ENCODE results near the gene SDHB. TPM values are rescaled to one million over a fixed set of nuclear protein-coding genes. Genes with fewer than 3 reads are reported as not detected.

The SDHB gene
- total and polyA plus RNA-seq, 2 donors from 2014 or later, result 92.0 to 313 TPM

- TF ChIP-seq, protein P1, sequence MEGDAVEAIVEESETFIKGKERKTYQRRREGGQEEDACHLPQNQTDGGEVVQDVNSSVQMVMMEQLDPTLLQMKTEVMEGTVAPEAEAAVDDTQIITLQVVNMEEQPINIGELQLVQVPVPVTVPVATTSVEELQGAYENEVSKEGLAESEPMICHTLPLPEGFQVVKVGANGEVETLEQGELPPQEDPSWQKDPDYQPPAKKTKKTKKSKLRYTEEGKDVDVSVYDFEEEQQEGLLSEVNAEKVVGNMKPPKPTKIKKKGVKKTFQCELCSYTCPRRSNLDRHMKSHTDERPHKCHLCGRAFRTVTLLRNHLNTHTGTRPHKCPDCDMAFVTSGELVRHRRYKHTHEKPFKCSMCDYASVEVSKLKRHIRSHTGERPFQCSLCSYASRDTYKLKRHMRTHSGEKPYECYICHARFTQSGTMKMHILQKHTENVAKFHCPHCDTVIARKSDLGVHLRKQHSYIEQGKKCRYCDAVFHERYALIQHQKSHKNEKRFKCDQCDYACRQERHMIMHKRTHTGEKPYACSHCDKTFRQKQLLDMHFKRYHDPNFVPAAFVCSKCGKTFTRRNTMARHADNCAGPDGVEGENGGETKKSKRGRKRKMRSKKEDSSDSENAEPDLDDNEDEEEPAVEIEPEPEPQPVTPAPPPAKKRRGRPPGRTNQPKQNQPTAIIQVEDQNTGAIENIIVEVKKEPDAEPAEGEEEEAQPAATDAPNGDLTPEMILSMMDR (IDR thresholded peaks at IDR 0.05; ENCODE audit: borderline replicate concordance, extremely low read depth, insufficient read depth), result no peak
- Histone ChIP-seq H3K4me3 (ENCODE audit: low read length in 3 of 3) (no peak overlapping the region), H3K36me3 (ENCODE audit: control insufficient read depth in 2 of 3, insufficient read depth in 3 of 3, low read length in 3 of 3) (no peaks in the 10 kb centered on the region), H3K27me3 (ENCODE audit: control insufficient read depth, insufficient read depth, low read length) (no peaks in the 10 kb centered on the region), H3K27ac (ENCODE audit: low read depth in 2 of 2, low read length in 2 of 2) (no peak overlapping the region), H3K9me3 (ENCODE audit: control insufficient read depth in 2 of 3, insufficient read depth in 1 of 3, low read length in 3 of 3) (no peaks in the 10 kb centered on the region), H3K9ac (ENCODE audit: low read length in 3 of 3) (no peak overlapping the region), H3K4me1 (ENCODE audit: control insufficient read depth in 2 of 3, insufficient read depth in 2 of 3, low read depth in 1 of 3, low read length in 3 of 3) (peaks cover 0 to 6% (median 0%) of the 10 kb centered on the region in 3 donors)
- intact Hi-C loops (cut with DNase I), result no loop called here
- FAIRE-seq (no peak), DNase-seq (no peak)
Measured at GRCh38 chr1:17093822-17094393, 40.1 kb upstream of the SDHB start.

DNA sequence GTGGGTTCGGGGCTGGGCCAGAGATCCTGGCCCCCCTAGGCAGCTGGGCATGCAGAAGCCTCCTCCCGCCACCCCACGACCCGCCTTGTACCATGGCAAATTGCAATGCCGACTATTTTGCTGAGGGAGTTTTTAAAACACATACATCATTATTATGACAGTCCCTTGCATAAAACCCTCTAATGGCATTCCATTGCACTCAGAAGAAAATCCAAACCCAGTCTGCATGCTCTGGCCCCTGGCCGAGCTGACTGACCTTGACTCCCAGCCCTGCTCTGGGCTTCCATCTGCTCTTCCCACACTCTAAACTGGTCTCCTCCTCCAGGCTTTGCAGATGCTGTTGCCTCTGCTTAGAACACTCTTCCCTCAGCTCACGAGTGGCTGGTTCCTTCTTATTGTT lies 37.4 kb upstream of the SDHB start:
- intact Hi-C loops (cut with DNase I), result no loop called here

GRCh38 chr1:17089506-17089905 lies 35.7 kb upstream of the SDHB start:
- no peaks in the 10 kb centered on the region for H3K9me3 ChIP-seq (ENCODE audit: control insufficient read depth in 2 of 3, insufficient read depth in 1 of 3, low read length in 3 of 3)
- no peak overlapping the region for H3K9ac ChIP-seq (ENCODE audit: low read length in 3 of 3)
- TF ChIP-seq, protein P1 (IDR thresholded peaks at IDR 0.05; ENCODE audit: borderline replicate concordance, extremely low read depth, insufficient read depth), result no peak
- intact Hi-C loops (cut with DNase I), result no loop called here
- H3K27ac ChIP-seq (ENCODE audit: low read depth in 2 of 2, low read length in 2 of 2), result no peak overlapping the region
- no peaks in the 10 kb centered on the region for H3K36me3 ChIP-seq (ENCODE audit: control insufficient read depth in 2 of 3, insufficient read depth in 3 of 3, low read length in 3 of 3)
- DNase-seq (no peak), FAIRE-seq (no peak)
- H3K4me3 ChIP-seq (ENCODE audit: low read length in 3 of 3), result no peak overlapping the region
- no peaks in the 10 kb centered on the region for H3K27me3 ChIP-seq (ENCODE audit: control insufficient read depth, insufficient read depth, low read length)
- H3K4me1 ChIP-seq (ENCODE audit: control insufficient read depth in 2 of 3, insufficient read depth in 2 of 3, low read depth in 1 of 3, low read length in 3 of 3), result no peaks in the 10 kb centered on the region

More for the DNA sequence above, 37.4 kb upstream of the SDHB start:
- no peak for DNase-seq
- H3K9me3 ChIP-seq (ENCODE audit: control insufficient read depth in 2 of 3, insufficient read depth in 1 of 3, low read length in 3 of 3), result no peaks in the 10 kb centered on the region
- no peak overlapping the region for H3K4me3 ChIP-seq (ENCODE audit: low read length in 3 of 3)
- H3K27ac ChIP-seq (ENCODE audit: low read depth in 2 of 2, low read length in 2 of 2), result no peak overlapping the region
- FAIRE-seq, result no peak
- H3K36me3 ChIP-seq (ENCODE audit: control insufficient read depth in 2 of 3, insufficient read depth in 3 of 3, low read length in 3 of 3), result no peaks in the 10 kb centered on the region
- no peaks in the 10 kb centered on the region for H3K27me3 ChIP-seq (ENCODE audit: control insufficient read depth, insufficient read depth, low read length)
- no peak overlapping the region for H3K9ac ChIP-seq (ENCODE audit: low read length in 3 of 3)
- no peaks in the 10 kb centered on the region for H3K4me1 ChIP-seq (ENCODE audit: control insufficient read depth in 2 of 3, insufficient read depth in 2 of 3, low read depth in 1 of 3, low read length in 3 of 3)
- TF ChIP-seq, protein P1 (IDR thresholded peaks at IDR 0.05; ENCODE audit: borderline replicate concordance, extremely low read depth, insufficient read depth), result no peak

- Histone ChIP-seq H3K27me3 (ENCODE audit: control insufficient read depth, insufficient read depth, low read length) (no peaks in the 10 kb centered on the region), H3K9ac (ENCODE audit: low read length in 3 of 3) (no peak overlapping the region), H3K36me3 (ENCODE audit: control insufficient read depth in 2 of 3, insufficient read depth in 3 of 3, low read length in 3 of 3) (no peaks in the 10 kb centered on the region), H3K27ac (ENCODE audit: low read depth in 2 of 2, low read length in 2 of 2) (no peak overlapping the region), H3K4me1 (ENCODE audit: control insufficient read depth in 2 of 3, insufficient read depth in 2 of 3, low read depth in 1 of 3, low read length in 3 of 3) (no peaks in the 10 kb centered on the region), H3K9me3 (ENCODE audit: control insufficient read depth in 2 of 3, insufficient read depth in 1 of 3, low read length in 3 of 3) (no peaks in the 10 kb centered on the region), H3K4me3 (ENCODE audit: low read length in 3 of 3) (no peak overlapping the region)
- no peak for FAIRE-seq
- intact Hi-C loops (cut with DNase I), result no loop called here
- TF ChIP-seq, protein P1 (IDR thresholded peaks at IDR 0.05; ENCODE audit: borderline replicate concordance, extremely low read depth, insufficient read depth), result no peak
- no peak for DNase-seq
Measured at GRCh38 chr1:17086751-17087150, 32.9 kb upstream of the SDHB start.

Data from kidney (tissue), 14 donors.